Sigmoid colon (tissue), 4 donors: ENCODE data around the gene DCAF7.

Source experiments
- CTCF ChIP-seq, 4 experiments: fragments of 450-650 bp in 3 of 4; fragments of 200-600 bp in 1 of 4; IDR thresholded peaks; one replicate each; pipeline ENCODE4 v1.5.1; 2016 to 2019; ENCODE audit warnings: antibody characterized with exemption in 4 of 4, mild to moderate bottlenecking in 3 of 4, moderate library complexity in 2 of 4
- POLR2A ChIP-seq, 2 donors: fragments of 450-650 bp; IDR thresholded peaks; one replicate each; pipeline ENCODE4 v1.6.1; 2016; ENCODE audit warnings: antibody characterized with exemption in 2 of 2, mild to moderate bottlenecking in 2 of 2, moderate library complexity in 2 of 2
- POLR2AphosphoS5 ChIP-seq, 4 donors: sonication (generic); formaldehyde crosslinking; IDR thresholded peaks; one replicate each; pipeline ENCODE4 v1.6.1; 2017; ENCODE audit warnings: antibody characterized with exemption in 4 of 4

DNA sequence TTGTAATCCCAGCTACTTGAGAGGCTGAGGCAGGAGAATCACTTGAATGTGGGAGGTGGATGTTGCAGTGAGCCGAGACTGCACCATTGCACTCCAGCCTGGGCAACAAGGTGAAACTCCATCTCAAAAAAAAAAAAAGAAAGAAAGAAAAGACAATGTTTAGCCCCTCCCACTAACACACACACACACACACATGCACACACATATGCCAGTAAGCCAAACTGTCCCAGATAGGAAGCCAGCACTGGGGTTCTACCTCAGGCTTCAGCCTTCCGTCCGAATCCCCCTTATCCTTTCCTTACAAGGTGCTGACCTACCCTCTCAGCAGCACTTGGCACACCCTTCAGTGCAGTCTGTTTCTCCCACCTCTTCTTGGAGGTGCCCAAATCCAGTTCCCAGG lies 35.8 kb upstream of the DCAF7 start:
- TF ChIP-seq CTCF (IDR thresholded peaks at IDR 0.05) (no peak), POLR2A (IDR thresholded peaks at IDR 0.05) (no peak), POLR2AphosphoS5 (IDR thresholded peaks at IDR 0.05) (no peak)
